K562 (cell line): ENCODE results near the gene AIRE. TPM values are rescaled to one million over a fixed set of nuclear protein-coding genes. Genes with fewer than 3 reads are reported as not detected.

ENCODE experiments used
- ATAC-seq: fragments of 200-7000 bp; cut with Tn5 transposase; 3 replicates; pipeline ENCODE4 v1.9.1; 2020; ENCODE audit warnings: moderate library complexity
- BruUV-seq: library from RNA; stranded (reverse); fragments of 400-500 nt; replicated peaks from 2 replicates; lab custom pipeline; 2021; lab: Mats Ljungman, UMichigan
- CTCF ChIA-PET: fragments of 300-600 bp; formaldehyde crosslinking; extraction: SDS; loops from one replicate; lab custom pipeline; 2021; ENCODE audit warnings: low intra/inter-chr PET ratio; lab: Yijun Ruan, JAX
- POLR2A ChIA-PET: fragments of 300-600, 350-650 bp; sonication (Branson Sonifier 250); formaldehyde crosslinking; extraction: SDS; loops from one replicate; lab custom pipeline; 2021; ENCODE audit warnings: antibody characterized with exemption, inconsistent platforms; lab: Yijun Ruan, JAX
- DNase-seq, 4 experiments: peaks; one replicate each; pipeline versions ENCODE4 v3.0.0 to v3.0.0-alpha.2; 2011 to 2018; ENCODE audit warnings: low spot score in 3 of 4, mixed read lengths in 3 of 4; ENCODE audit errors: extremely low read depth in 1 of 4
- FAIRE-seq: peaks from 2 replicates; lab custom pipeline; 2011; peaks lifted over from hg19 to GRCh38; lab: Jason Lieb, UNC
- H2AFZ ChIP-seq: 2 replicates; pipeline ENCODE4 v1.6.0; 2011; ENCODE audit warnings: low read depth, low read length, control low read depth, inconsistent platforms
- H3K27ac ChIP-seq: fragments of 200-600 bp; 3 replicates; pipeline ENCODE4 v1.8.0; 2011; ENCODE audit warnings: low read depth, mild to moderate bottlenecking, control low read depth, inconsistent platforms, low read length, moderate library complexity, mixed read lengths; ENCODE audit errors: extremely low read depth
- H3K27me3 ChIP-seq, 2 experiments: fragments of 300-600 bp in 1 of 2; 2 replicates in 1 of 2; 3 replicates in 1 of 2; pipeline versions ENCODE4 v1.6.0 to v1.8.0; 2011; ENCODE audit warnings: inconsistent platforms in 2 of 2, low read length in 2 of 2, mild to moderate bottlenecking in 1 of 2, mixed read lengths in 1 of 2, moderate library complexity in 1 of 2; ENCODE audit not compliant: control insufficient read depth in 2 of 2, insufficient read depth in 2 of 2
- H3K36me3 ChIP-seq: fragments of 300-600 bp; 3 replicates; pipeline ENCODE4 v1.8.0; 2011; ENCODE audit warnings: mild to moderate bottlenecking, low read length, inconsistent platforms; ENCODE audit not compliant: control insufficient read depth, insufficient read depth
- H3K4me1 ChIP-seq, 2 experiments: fragments of 200-600 bp in 1 of 2; replicated peaks in 1 of 2; 2 replicates in 1 of 2; 3 replicates in 1 of 2; pipeline versions ENCODE4 v1.5.1 to v1.8.0; 2011; ENCODE audit warnings: inconsistent platforms in 2 of 2, low read length in 2 of 2, mild to moderate bottlenecking in 1 of 2, mixed read lengths in 1 of 2, moderate library complexity in 1 of 2; ENCODE audit not compliant: control insufficient read depth in 2 of 2, insufficient read depth in 2 of 2
- H3K4me2 ChIP-seq: 2 replicates; pipeline ENCODE4 v1.6.1; 2011; ENCODE audit warnings: low read length, control low read depth, inconsistent platforms, mixed read lengths; ENCODE audit not compliant: insufficient read depth
- H3K4me3 ChIP-seq: fragments of 200-600 bp; sonication (generic), shearing (Covaris generic); 2 replicates; pipeline ENCODE4 v1.5.1; 2016; ENCODE audit warnings: control low read depth, inconsistent platforms
- H3K79me2 ChIP-seq: fragments of 200-600 bp; 3 replicates; pipeline ENCODE4 v1.8.0; 2011; ENCODE audit warnings: low read length, inconsistent platforms; ENCODE audit not compliant: control insufficient read depth, insufficient read depth
- H3K9ac ChIP-seq, 2 experiments: 2 replicates each; pipeline versions ENCODE4 v1.6.0 to v1.6.1; 2011; ENCODE audit warnings: low read depth in 2 of 2, low read length in 2 of 2, control low read depth in 1 of 2, inconsistent platforms in 1 of 2, mild to moderate bottlenecking in 1 of 2, mixed read lengths in 1 of 2; ENCODE audit not compliant: insufficient read depth in 1 of 2
- H3K9me1 ChIP-seq: one replicate; pipeline ENCODE4 v1.6.0; 2011; ENCODE audit warnings: inconsistent platforms, mild to moderate bottlenecking, low read length, moderate library complexity; ENCODE audit not compliant: control insufficient read depth, insufficient read depth
- H3K9me3 ChIP-seq: replicated peaks from 2 replicates; pipeline ENCODE4 v1.5.1; 2011; ENCODE audit warnings: low read depth, low read length, inconsistent platforms; ENCODE audit not compliant: control insufficient read depth, insufficient read depth
- H4K20me1 ChIP-seq: replicated peaks from 2 replicates; pipeline ENCODE4 v1.6.1; 2011; ENCODE audit warnings: low read length, inconsistent platforms, mixed read lengths; ENCODE audit not compliant: control insufficient read depth, insufficient read depth
- BCOR ChIP-seq: fragments of 450-650 bp; IDR thresholded peaks from 2 replicates; pipeline ENCODE4 v1.6.1; 2016
- BMI1 ChIP-seq: fragments of 150-350 bp; IDR thresholded peaks from 2 replicates; pipeline ENCODE4 v1.6.1; 2014; ENCODE audit warnings: low read length
- CREB5 ChIP-seq: fragments of 250-450 bp; sonication (Bioruptor Pico); IDR thresholded peaks from 2 replicates; pipeline ENCODE4 v1.5.0; 2020; ENCODE audit warnings: mild to moderate bottlenecking
- EWSR1 ChIP-seq: fragments of 450-650 bp; IDR thresholded peaks from 2 replicates; pipeline ENCODE4 v1.6.1; 2018; ENCODE audit warnings: borderline replicate concordance, mild to moderate bottlenecking, low read depth, moderate library complexity; ENCODE audit not compliant: partially characterized antibody
- FOXK2 ChIP-seq, 2 experiments: fragments of 450-650 bp; IDR thresholded peaks in 1 of 2; conservative IDR thresholded peaks in 1 of 2; 2 replicates each; pipeline ENCODE4 v1.6.1; 2016; ENCODE audit warnings: low read depth in 2 of 2, mild to moderate bottlenecking in 1 of 2
- FOXM1 ChIP-seq, 2 experiments: fragments of 450-650 bp in 1 of 2; sonication (generic) in 1 of 2; formaldehyde crosslinking in 1 of 2; IDR thresholded peaks; 2 replicates each; pipeline versions ENCODE4 v1.6.1 to v1.9.0; 2017 to 2022; ENCODE audit warnings: low read depth in 2 of 2, mild to moderate bottlenecking in 2 of 2, missing genetic modification reagents in 1 of 2, moderate library complexity in 1 of 2
- HDAC8 ChIP-seq: fragments of 450-650 bp; IDR thresholded peaks from 2 replicates; pipeline ENCODE4 v1.6.1; 2016; ENCODE audit warnings: mild to moderate bottlenecking, missing genetic modification characterization, moderate library complexity, missing compliant biosample characterization
- KAT7 ChIP-seq: sonication (generic); formaldehyde crosslinking; IDR thresholded peaks from 2 replicates; pipeline ENCODE4 v1.8.0; 2022; ENCODE audit warnings: missing genetic modification reagents, mild to moderate bottlenecking, borderline replicate concordance
- KDM1A ChIP-seq, 2 experiments: fragments of 450-650 bp; IDR thresholded peaks; 2 replicates each; pipeline ENCODE4 v1.6.1; 2016; ENCODE audit warnings: mild to moderate bottlenecking in 2 of 2
- LARP7 ChIP-seq: fragments of 450-650 bp; IDR thresholded peaks from 2 replicates; pipeline ENCODE4 v1.6.1; 2016
- MBD1 ChIP-seq: fragments of 250-450 bp; sonication (Bioruptor Pico); IDR thresholded peaks from 2 replicates; pipeline ENCODE4 v1.8.0; 2022; ENCODE audit warnings: inconsistent platforms
- MED1 ChIP-seq: sonication (generic); formaldehyde crosslinking; IDR thresholded peaks from 2 replicates; pipeline ENCODE4 v1.8.1; 2023; ENCODE audit warnings: missing genetic modification reagents, borderline replicate concordance
- PHF20 ChIP-seq: fragments of 450-650 bp; IDR thresholded peaks from 2 replicates; pipeline ENCODE4 v1.6.1; 2018; ENCODE audit not compliant: partially characterized antibody
- PPARD ChIP-seq: fragments of 250-450 bp; sonication (Bioruptor Pico); IDR thresholded peaks from 2 replicates; pipeline ENCODE4 v1.8.0; 2022; ENCODE audit warnings: inconsistent platforms, mild to moderate bottlenecking, moderate library complexity
- SRSF9 ChIP-seq: fragments of 200-400 bp; formaldehyde crosslinking; IDR thresholded peaks from 2 replicates; pipeline ENCODE4 v1.6.1; 2017; ENCODE audit warnings: low read depth, low read length, borderline replicate concordance
- ZNF146 ChIP-seq: IDR thresholded peaks from one replicate; pipeline ENCODE4 v1.6.1; 2018; ENCODE audit warnings: missing compliant biosample characterization; ENCODE audit not compliant: unreplicated experiment
- ZNF212 ChIP-seq: fragments of 450-650 bp; formaldehyde crosslinking; IDR thresholded peaks from 2 replicates; pipeline ENCODE4 v1.4.0; 2020; ENCODE audit warnings: mild to moderate bottlenecking
- ZNF785 ChIP-seq: fragments of 250-450 bp; sonication (Bioruptor Pico); IDR thresholded peaks from 2 replicates; pipeline ENCODE4 v1.4.0; 2020; ENCODE audit warnings: mild to moderate bottlenecking
- WGBS: fragments of 100-300 bp; shearing (Covaris generic); methylation state at CpG from one replicate; pipeline ENCODE4 v1.1.6; 2016; ENCODE audit warnings: low coverage, mixed read lengths; ENCODE audit not compliant: insufficient coverage; ENCODE audit errors: missing lambda C conversion rate; 5-methylcytosine and 5-hydroxymethylcytosine counted together
- in situ Hi-C: fragments of 300-500 bp; cut with MboI; formaldehyde crosslinking; loops from 4 replicates; pipeline ENCODE4 v1.15.0; 2018; ENCODE audit warnings: inconsistent platforms, mixed read lengths
- intact Hi-C: fragments of 100-400 bp; cut with micrococcal nuclease; formaldehyde crosslinking; loops from 2 replicates; pipeline ENCODE4 v1.14.2; 2022
- polyA plus RNA-seq, 8 experiments: library from polyadenylated mRNA; depleted of rRNA in 4 of 8; stranded (reverse) in 5 of 8; unstranded in 3 of 8; fragments of >200 nt; fragmentation: Nextera tagmentation in 2 of 8; fragmentation: Illumina TruSeq in 1 of 8; extraction: Ambion mirVana in 2 of 8; extraction: Trizol in 1 of 8; gene quantifications; 2 replicates each; pipeline versions ENCODE4 v1.2.1 to v1.2.3, GENCODE V29; 2011 to 2014; ENCODE audit warnings: inconsistent platforms in 1 of 8, missing spikeins in 1 of 8
- total RNA-seq, 7 experiments: library from RNA; depleted of rRNA in 6 of 7; stranded (reverse); fragments of >200 nt in 6 of 7; fragmentation: Illumina TruSeq in 2 of 7; extraction: Trizol in 2 of 7; gene quantifications; 2 replicates each; pipeline versions ENCODE4 v1.2.1 to v1.2.3, GENCODE V29; 2011 to 2021; ENCODE audit warnings: low replicate concordance in 1 of 7

Gene AIRE
- total and polyA plus RNA-seq, 9 of the 15 experiments (the other 6 are each of a cell fraction or from before 2014, with no cell fraction given): 0.01 TPM; not detected in 8

- POLR2A ChIA-PET: interaction anchor here (0.7 to 1.2 kb wide), 3 partner anchors 39 to 1340 kb away, joined by 3 to 5 read pairs (median 3); no protein-coding TSS in a partner anchor
- BruUV-seq: no TSS peak
- TF ChIP-seq MBD1 (CRISPR knock-in tag) (no peak), ZNF785 (CRISPR knock-in tag) (no peak), FOXK2 (conservative IDR thresholded peaks at IDR 0.05 in 1 of 2, IDR thresholded peaks at IDR 0.05 in 1 of 2; ENCODE audit: low read depth in 2 of 2) (no peak), BCOR (0 out of 2 replicates have a peak, but pooled peaks have one; percentile 64), PPARD (CRISPR knock-in tag) (no peak), EWSR1 (no peak), LARP7 (no peak), ZNF212 (CRISPR knock-in tag) (no peak), SRSF9 (no peak), KAT7 (CRISPR knock-in tag) (no peak), FOXM1 (IDR thresholded peaks at IDR 0.05; ENCODE audit: low read depth) (no peak), FOXM1 (CRISPR knock-in tag; IDR thresholded peaks at IDR 0.05; ENCODE audit: low read depth) (no peak), MED1 (CRISPR knock-in tag) (0 out of 2 replicates have a peak, but pooled peaks have one; percentile 39), ZNF146 (CRISPR knock-in tag) (peak; percentile 99), HDAC8 (tag) (no peak), CREB5 (CRISPR knock-in tag) (no peak), BMI1 (no peak), KDM1A (IDR thresholded peaks at IDR 0.05) (peak in 1 of 2 experiments; percentile 61; a peak in 1 of 4 replicates), PHF20 (peak; percentile 47)
These were observed 12.6 kb downstream of the AIRE start for GRCh38 chr21:44298301-44298700.

More at GRCh38 chr21:44298301-44298700, 12.6 kb downstream of the AIRE start:
- Histone ChIP-seq H3K4me2 (no peak overlapping the region), H3K4me1 (peaks cover 13 to 73% of the 10 kb centered on the region in 2 experiments), H3K9me3 (no peaks in the 10 kb centered on the region), H2AFZ (no peak overlapping the region), H3K27me3 (0 out of 5 replicates have a peak, but pooled peaks cover 0 to 4% of the 10 kb centered on the region in 2 experiments), H3K4me3 (no peak overlapping the region), H3K36me3 (no peaks in the 10 kb centered on the region; the same call in 2 of the 3 replicates), H3K79me2 (peaks cover 29% of the 10 kb centered on the region), H3K9ac (no peak overlapping the region), H3K9me1 (peaks cover 11% of the 10 kb centered on the region), H4K20me1 (peaks cover 22% of the 10 kb centered on the region), H3K27ac (no peak overlapping the region)
- 72% methylated on average over 2 of the region's 2 CpGs for WGBS
- intact Hi-C loops (no loop called here), in situ Hi-C loops (loop anchor here (25.0 kb wide), 1 partner anchor 136 kb away; no protein-coding TSS in a partner anchor)
- DNase-seq: peak in 1 of 4 experiments; percentile 24
- no peak for ATAC-seq
- FAIRE-seq: no peak
- CTCF ChIA-PET: interaction anchor here (0.8 to 0.9 kb wide), 2 partner anchors 30 to 360 kb away, joined by 3 to 4 read pairs; no protein-coding TSS in a partner anchor
